Measurements from ENCODE around the gene AK2.

Gene AK2

DNA sequence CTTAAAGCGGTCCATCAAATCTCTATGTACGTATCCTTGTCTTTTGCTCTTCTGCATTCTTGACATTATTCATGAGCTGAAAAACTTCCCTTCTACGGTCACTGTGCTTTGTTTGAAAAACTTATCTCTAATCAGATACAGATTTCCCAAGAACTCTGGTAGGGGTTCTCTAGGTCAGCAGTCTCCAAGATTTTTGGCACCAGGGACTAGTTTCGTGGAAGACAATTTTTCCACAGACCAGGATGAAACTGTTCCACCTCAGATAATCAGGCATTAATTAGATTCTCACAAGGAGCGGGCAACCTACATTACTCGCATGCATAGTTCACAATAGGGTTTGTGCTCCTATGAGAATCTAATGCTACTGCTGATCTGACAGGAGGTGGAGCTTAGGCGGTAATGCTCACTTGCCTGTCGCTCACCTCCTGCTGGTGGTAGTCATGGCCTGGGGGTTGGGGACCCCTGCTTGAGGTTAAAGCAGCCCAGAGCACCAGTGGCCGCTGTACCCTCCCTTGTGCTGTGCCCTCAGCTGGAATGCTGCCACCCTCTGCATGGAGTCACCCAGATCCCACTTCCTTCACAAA lies 30.8 kb downstream of the AK2 start:
- Histone ChIP-seq H3K9me3 (ENCODE audit: insufficient read depth, low read length, severe bottlenecking) (no peaks in the 10 kb centered on the region), H4K20me1 (ENCODE audit: insufficient read depth, low read length) (no peaks in the 10 kb centered on the region), H3K79me2 (ENCODE audit: insufficient read depth, low read length) (no peaks in the 10 kb centered on the region), H3K4me1 (ENCODE audit: insufficient read depth, low read length) (no peaks in the 10 kb centered on the region), H3K36me3 (ENCODE audit: insufficient read depth, low read length) (peaks cover 42% of the 10 kb centered on the region), H2AFZ (ENCODE audit: low read depth, low read length) (no peak overlapping the region), H3K27me3 (ENCODE audit: insufficient read depth, low read length, poor library complexity) (no peaks in the 10 kb centered on the region), H3K4me2 (ENCODE audit: insufficient read depth, low read length) (no peak overlapping the region), H3K9ac (ENCODE audit: low read depth, low read length) (no peak overlapping the region), H3K27ac (ENCODE audit: low read length) (no peak overlapping the region), H3K4me3 (ENCODE audit: low read depth in 1 of 2, low read length in 2 of 2) (no peak overlapping the region)
- DNase-seq (no peak), ATAC-seq (ENCODE audit: insufficient read depth, low read depth) (no peak)
- TF ChIP-seq EZH2 (IDR thresholded peaks at IDR 0.05; ENCODE audit: borderline replicate concordance, low read depth, low read length, severe bottlenecking): no peak
- TF ChIP-seq, protein P1, sequence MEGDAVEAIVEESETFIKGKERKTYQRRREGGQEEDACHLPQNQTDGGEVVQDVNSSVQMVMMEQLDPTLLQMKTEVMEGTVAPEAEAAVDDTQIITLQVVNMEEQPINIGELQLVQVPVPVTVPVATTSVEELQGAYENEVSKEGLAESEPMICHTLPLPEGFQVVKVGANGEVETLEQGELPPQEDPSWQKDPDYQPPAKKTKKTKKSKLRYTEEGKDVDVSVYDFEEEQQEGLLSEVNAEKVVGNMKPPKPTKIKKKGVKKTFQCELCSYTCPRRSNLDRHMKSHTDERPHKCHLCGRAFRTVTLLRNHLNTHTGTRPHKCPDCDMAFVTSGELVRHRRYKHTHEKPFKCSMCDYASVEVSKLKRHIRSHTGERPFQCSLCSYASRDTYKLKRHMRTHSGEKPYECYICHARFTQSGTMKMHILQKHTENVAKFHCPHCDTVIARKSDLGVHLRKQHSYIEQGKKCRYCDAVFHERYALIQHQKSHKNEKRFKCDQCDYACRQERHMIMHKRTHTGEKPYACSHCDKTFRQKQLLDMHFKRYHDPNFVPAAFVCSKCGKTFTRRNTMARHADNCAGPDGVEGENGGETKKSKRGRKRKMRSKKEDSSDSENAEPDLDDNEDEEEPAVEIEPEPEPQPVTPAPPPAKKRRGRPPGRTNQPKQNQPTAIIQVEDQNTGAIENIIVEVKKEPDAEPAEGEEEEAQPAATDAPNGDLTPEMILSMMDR (IDR thresholded peaks at IDR 0.05; ENCODE audit: borderline replicate concordance, extremely low read depth, low read length, poor library complexity, severe bottlenecking): no peak

DNA sequence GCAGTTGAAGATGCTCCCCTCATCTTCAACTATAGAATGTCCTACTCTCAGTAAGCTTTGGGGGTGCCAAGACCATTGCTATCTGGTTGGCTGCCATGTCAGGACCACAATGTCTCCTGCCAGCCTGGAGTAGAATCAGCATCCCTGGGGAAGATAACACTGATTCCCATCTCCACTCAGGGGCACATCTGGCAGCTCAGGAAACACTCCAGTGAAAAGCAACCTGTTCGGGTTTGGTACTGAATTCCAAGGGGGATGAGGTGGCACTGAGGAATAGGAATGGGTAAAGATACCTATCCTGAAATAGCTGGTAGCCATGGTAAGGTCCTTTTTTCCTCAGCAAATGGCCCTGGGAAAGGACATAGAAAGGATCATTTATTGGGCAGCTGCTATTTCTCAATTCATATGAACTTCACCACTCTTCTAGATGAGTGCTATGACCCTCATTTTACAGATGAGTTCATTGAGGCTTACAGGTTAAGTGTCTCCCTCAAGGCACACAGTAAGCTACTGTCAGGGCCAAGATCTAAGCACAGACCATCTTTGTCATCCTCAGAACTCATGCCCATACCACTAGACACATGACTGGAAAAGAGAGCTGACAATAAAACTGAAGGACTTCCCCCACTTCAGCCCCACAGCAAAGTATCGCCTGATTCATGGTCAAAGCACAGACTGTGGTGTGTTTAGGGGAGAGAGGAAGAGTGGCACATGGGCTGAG lies 31.4 kb downstream of the AK2 start:
- Histone ChIP-seq H3K27ac (ENCODE audit: low read length) (no peak overlapping the region), H2AFZ (ENCODE audit: low read depth, low read length) (no peak overlapping the region), H3K27me3 (ENCODE audit: insufficient read depth, low read length, poor library complexity) (no peaks in the 10 kb centered on the region), H3K9me3 (ENCODE audit: insufficient read depth, low read length, severe bottlenecking) (no peaks in the 10 kb centered on the region), H3K4me3 (ENCODE audit: low read depth in 1 of 2, low read length in 2 of 2) (no peak overlapping the region), H3K36me3 (ENCODE audit: insufficient read depth, low read length) (peaks cover 35% of the 10 kb centered on the region), H3K9ac (ENCODE audit: low read depth, low read length) (no peak overlapping the region), H3K79me2 (ENCODE audit: insufficient read depth, low read length) (no peaks in the 10 kb centered on the region), H4K20me1 (ENCODE audit: insufficient read depth, low read length) (no peaks in the 10 kb centered on the region), H3K4me1 (ENCODE audit: insufficient read depth, low read length) (no peaks in the 10 kb centered on the region), H3K4me2 (ENCODE audit: insufficient read depth, low read length) (no peak overlapping the region)
- no peak for TF ChIP-seq EZH2 (IDR thresholded peaks at IDR 0.05; ENCODE audit: borderline replicate concordance, low read depth, low read length, severe bottlenecking)
- TF ChIP-seq, protein P1 (IDR thresholded peaks at IDR 0.05; ENCODE audit: borderline replicate concordance, extremely low read depth, low read length, poor library complexity, severe bottlenecking): no peak
- ATAC-seq (ENCODE audit: insufficient read depth, low read depth) (no peak), DNase-seq (no peak)

DNA sequence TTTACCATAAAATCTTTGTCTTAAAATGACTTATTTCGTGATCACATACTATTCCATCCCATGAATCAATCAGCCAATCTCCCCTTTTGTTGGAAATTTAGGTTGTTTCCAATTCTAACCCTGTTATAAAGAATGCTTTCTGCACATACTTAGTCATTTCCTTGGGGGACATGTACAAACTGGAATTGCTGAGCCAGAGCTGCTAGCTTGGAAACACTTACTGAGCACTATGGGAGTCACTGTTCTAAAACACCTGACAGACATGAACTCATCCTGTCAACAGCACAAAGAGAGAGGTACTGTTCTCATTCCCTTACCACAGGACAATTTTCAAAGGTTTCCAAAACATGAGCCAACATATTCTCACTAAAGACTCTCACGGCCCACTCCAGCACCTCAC lies 32.1 kb downstream of the AK2 start:
- no peak for ATAC-seq (ENCODE audit: insufficient read depth, low read depth)
- Histone ChIP-seq H3K9ac (ENCODE audit: low read depth, low read length) (no peak overlapping the region), H3K4me1 (ENCODE audit: insufficient read depth, low read length) (no peaks in the 10 kb centered on the region), H3K79me2 (ENCODE audit: insufficient read depth, low read length) (no peaks in the 10 kb centered on the region), H3K4me3 (ENCODE audit: low read depth in 1 of 2, low read length in 2 of 2) (no peak overlapping the region), H3K4me2 (ENCODE audit: insufficient read depth, low read length) (no peak overlapping the region), H2AFZ (ENCODE audit: low read depth, low read length) (no peak overlapping the region), H3K27me3 (ENCODE audit: insufficient read depth, low read length, poor library complexity) (no peaks in the 10 kb centered on the region), H4K20me1 (ENCODE audit: insufficient read depth, low read length) (no peaks in the 10 kb centered on the region), H3K36me3 (ENCODE audit: insufficient read depth, low read length) (peaks cover 31% of the 10 kb centered on the region), H3K27ac (ENCODE audit: low read length) (no peak overlapping the region), H3K9me3 (ENCODE audit: insufficient read depth, low read length, severe bottlenecking) (no peaks in the 10 kb centered on the region)
- no peak for TF ChIP-seq EZH2 (IDR thresholded peaks at IDR 0.05; ENCODE audit: borderline replicate concordance, low read depth, low read length, severe bottlenecking)
- TF ChIP-seq, protein P1 (IDR thresholded peaks at IDR 0.05; ENCODE audit: borderline replicate concordance, extremely low read depth, low read length, poor library complexity, severe bottlenecking): no peak
- DNase-seq: no peak
